ENCODE results near the gene VASN.

VASN gene

GRCh38 chr16:4404967-4405696, 33.5 kb downstream of the VASN start:
- no peak for DNase-seq

- DNase-seq, result no peak
Observed at GRCh38 chr16:4407543-4408322, 36.1 kb downstream of the VASN start.

- no peak for DNase-seq
Observed at GRCh38 chr16:4408323-4408690, 36.7 kb downstream of the VASN start.

GRCh38 chr16:4409081-4409932, 37.7 kb downstream of the VASN start:
- no peak for DNase-seq

GRCh38 chr16:4410335-4411075, 38.9 kb downstream of the VASN start:
- DNase-seq, result no peak

GRCh38 chr16:4411684-4412083, 40.0 kb downstream of the VASN start:
- no peak for DNase-seq

- DNase-seq, result no peak
Observed at GRCh38 chr16:4412159-4412558, 40.5 kb downstream of the VASN start.

GRCh38 chr16:4412854-4413253, 41.2 kb downstream of the VASN start:
- no peak for DNase-seq

- peak; percentile 91 for DNase-seq
Observed at GRCh38 chr16:4414187-4414917, 42.7 kb downstream of the VASN start.

GRCh38 chr16:4415538-4416199, 44.0 kb downstream of the VASN start:
- DNase-seq, result peak; percentile 64

- peak; percentile 98 for DNase-seq
Observed at GRCh38 chr16:4416200-4417032, 44.8 kb downstream of the VASN start, which contains the start of gene CORO7. Gene CORO7, minus strand, starts transcription at chr16:4416596. Its CDS starts 78 bp downstream, at chr16:4416518.

GRCh38 chr16:4419402-4419959, 47.8 kb downstream of the VASN start:
- no peak for DNase-seq

GRCh38 chr16:4420505-4421105, 49.0 kb downstream of the VASN start:
- DNase-seq, result no peak

GRCh38 chr16:4425378-4426020, 53.9 kb downstream of the VASN start, which contains the start of gene DNAJA3:
Gene DNAJA3, plus strand, starts transcription at chr16:4425868. Its CDS starts 14 bp downstream, at chr16:4425882.
- DNase-seq, result peak; percentile 93

GRCh38 chr16:4426021-4426684, 54.5 kb downstream of the VASN start:
- DNase-seq, result no peak

- DNase-seq, result no peak
Observed at GRCh38 chr16:4426722-4427372, 55.2 kb downstream of the VASN start.

GRCh38 chr16:4428500-4428899, 56.9 kb downstream of the VASN start:
- no peak for DNase-seq

GRCh38 chr16:4431023-4431422, 59.4 kb downstream of the VASN start:
- no peak for DNase-seq
